A549 (cell line): ENCODE results near the gene CDK11B. TPM values are rescaled to one million over a fixed set of nuclear protein-coding genes. Genes with fewer than 3 reads are reported as not detected.
"Not testable (repeated sequence)": the region's sequence is repeated elsewhere in the genome, so short reads cannot be mapped to it uniquely, and the experiment has no call there.

Experiments used
- ATAC-seq, 2 experiments: fragments of 200-7000 bp in 1 of 2; fragments of >200 bp in 1 of 2; cut with Nextera tagmentation in 1 of 2; cut with Tn5 transposase in 1 of 2; 3 replicates each; pipeline versions ENCODE4 v1.8.0 to v1.9.1; 2018 to 2020; ENCODE audit warnings: mild to moderate bottlenecking in 1 of 2, moderate library complexity in 1 of 2
- CTCF ChIA-PET: fragments of 300-600 bp; sonication (Branson Sonifier 250); formaldehyde crosslinking; extraction: SDS; loops from one replicate; lab custom pipeline; 2021; ENCODE audit warnings: antibody characterized with exemption, inconsistent platforms; lab: Yijun Ruan, JAX
- POLR2A ChIA-PET: fragments of 350-600 bp; formaldehyde crosslinking; extraction: SDS; loops from one replicate; lab custom pipeline; 2021; ENCODE audit warnings: antibody characterized with exemption, inconsistent platforms; lab: Yijun Ruan, JAX
- DNase-seq, 2 experiments: peaks; one replicate each; pipeline versions ENCODE4 v3.0.0 to v3.0.0-alpha.2; 2011 to 2016; ENCODE audit warnings: low read depth in 1 of 2, low spot score in 1 of 2
- FAIRE-seq: peaks from 2 replicates; lab custom pipeline; 2011; peaks lifted over from hg19 to GRCh38; lab: Jason Lieb, UNC
- H3K27ac ChIP-seq, 2 experiments: fragments of >200 bp; sonication (Bioruptor Twin); formaldehyde crosslinking; 3 replicates each; pipeline ENCODE4 v1.5.1; 2016 to 2017
- H3K4me1 ChIP-seq: fragments of >200 bp; sonication (Bioruptor Twin); formaldehyde crosslinking; 3 replicates; pipeline ENCODE4 v1.6.1; 2016
- H3K4me2 ChIP-seq: fragments of >200 bp; sonication (Bioruptor Twin); formaldehyde crosslinking; 3 replicates; pipeline ENCODE4 v1.6.1; 2016
- H3K4me3 ChIP-seq: fragments of >200 bp; sonication (Bioruptor Twin); formaldehyde crosslinking; 3 replicates; pipeline ENCODE4 v1.5.1; 2016
- H3K9me3 ChIP-seq: fragments of >200 bp; sonication (Bioruptor Twin); formaldehyde crosslinking; 3 replicates; pipeline ENCODE4 v1.6.1; 2016
- ATOH8 ChIP-seq: fragments of 250-450 bp; sonication (Bioruptor Pico); IDR thresholded peaks from 2 replicates; pipeline ENCODE4 v1.5.0; 2020; ENCODE audit warnings: low read depth, mild to moderate bottlenecking, moderate library complexity
- CEBPB ChIP-seq, 2 experiments: fragments of >200 bp in 1 of 2; sonication (Bioruptor Twin) in 1 of 2; formaldehyde crosslinking in 1 of 2; IDR thresholded peaks; 2 replicates each; pipeline ENCODE4 v1.6.1; 2012 to 2016
- CHD2 ChIP-seq: fragments of 150-350 bp; IDR thresholded peaks from 2 replicates; pipeline ENCODE4 v1.6.1; 2014; ENCODE audit warnings: low read length; ENCODE audit not compliant: partially characterized antibody
- EHF ChIP-seq: fragments of 250-450 bp; sonication (Bioruptor Pico); IDR thresholded peaks from 2 replicates; pipeline ENCODE4 v1.5.0; 2020; ENCODE audit warnings: mild to moderate bottlenecking
- EP300 ChIP-seq, 2 experiments: fragments of >200 bp; sonication (Bioruptor Twin); formaldehyde crosslinking; IDR thresholded peaks; 2 replicates in 1 of 2; 3 replicates in 1 of 2; pipeline ENCODE4 v1.6.1; 2016 to 2017
- FOSL2 ChIP-seq, 2 experiments: fragments of 450-650 bp in 1 of 2; fragments of >200 bp in 1 of 2; sonication (Bioruptor Twin) in 1 of 2; formaldehyde crosslinking; IDR thresholded peaks; 2 replicates each; pipeline versions ENCODE4 v1.5.0 to v1.6.1; 2016 to 2020; ENCODE audit warnings: mild to moderate bottlenecking in 1 of 2, moderate library complexity in 1 of 2
- GATA3 ChIP-seq: IDR thresholded peaks from 2 replicates; pipeline ENCODE4 v1.6.1; 2012; ENCODE audit warnings: borderline replicate concordance
- HDAC2 ChIP-seq: fragments of 200-600 bp; sonication (generic); IDR thresholded peaks from 2 replicates; pipeline ENCODE4 v1.6.1; 2016
- HOXB5 ChIP-seq: fragments of 250-450 bp; sonication (Bioruptor Pico); IDR thresholded peaks from 2 replicates; pipeline ENCODE4 v1.5.0; 2020; ENCODE audit warnings: mild to moderate bottlenecking, moderate library complexity
- JUNB ChIP-seq: fragments of >200 bp; sonication (Bioruptor Twin); formaldehyde crosslinking; IDR thresholded peaks from 2 replicates; pipeline ENCODE4 v1.6.1; 2016
- KDM1A ChIP-seq: fragments of 200-600 bp; sonication (generic); IDR thresholded peaks from 2 replicates; pipeline ENCODE4 v1.6.1; 2016; ENCODE audit warnings: low read depth, mild to moderate bottlenecking
- KDM5A ChIP-seq: fragments of 200-600 bp; sonication (generic); IDR thresholded peaks from 2 replicates; pipeline ENCODE4 v1.6.1; 2016; ENCODE audit warnings: antibody characterized with exemption, mild to moderate bottlenecking
- MAFK ChIP-seq: fragments of 450-650 bp; IDR thresholded peaks from 2 replicates; pipeline ENCODE4 v1.6.1; 2014; ENCODE audit not compliant: partially characterized antibody
- MAZ ChIP-seq: fragments of 150-350 bp; IDR thresholded peaks from 2 replicates; pipeline ENCODE4 v1.6.1; 2014; ENCODE audit warnings: antibody characterized with exemption, low read depth, low read length, borderline replicate concordance
- NPAS2 ChIP-seq: fragments of 250-450 bp; sonication (Bioruptor Pico); IDR thresholded peaks from 2 replicates; pipeline ENCODE4 v1.8.0; 2022; ENCODE audit warnings: mild to moderate bottlenecking, moderate library complexity, borderline replicate concordance
- RAD21 ChIP-seq, 2 experiments: fragments of >200 bp in 1 of 2; sonication (Bioruptor Twin) in 1 of 2; formaldehyde crosslinking in 1 of 2; IDR thresholded peaks in 1 of 2; conservative IDR thresholded peaks in 1 of 2; 2 replicates in 1 of 2; 3 replicates in 1 of 2; pipeline ENCODE4 v1.6.1; 2012 to 2018; ENCODE audit warnings: inconsistent platforms in 1 of 2
- RCOR1 ChIP-seq: fragments of 150-350 bp; IDR thresholded peaks from 2 replicates; pipeline ENCODE4 v1.6.1; 2014; ENCODE audit warnings: antibody characterized with exemption, low read length, low read depth
- RNF2 ChIP-seq: fragments of 200-600 bp; sonication (generic); IDR thresholded peaks from 2 replicates; pipeline ENCODE4 v1.6.1; 2016; ENCODE audit warnings: low read depth, mild to moderate bottlenecking, antibody characterized with exemption, moderate library complexity, borderline replicate concordance
- SREBF2 ChIP-seq: fragments of 450-650 bp; IDR thresholded peaks from 2 replicates; pipeline ENCODE4 v1.6.1; 2014; ENCODE audit warnings: mild to moderate bottlenecking, moderate library complexity
- WGBS: methylation state at CpG from one replicate; pipeline ENCODE4 v1.1.6; 2017; ENCODE audit errors: missing lambda C conversion rate; 5-methylcytosine and 5-hydroxymethylcytosine counted together
- polyA plus RNA-seq, 4 experiments: library from polyadenylated mRNA; depleted of rRNA in 3 of 4; stranded (reverse); fragments of >200 nt; fragmentation: RNase III in 1 of 4; extraction: RNeasy Plus Mini Kit Qiagen cat#74134 plus additional on column Dnase treatment in 1 of 4; gene quantifications; 2 replicates in 3 of 4; 3 replicates in 1 of 4; pipeline ENCODE4 v1.2.3, GENCODE V29; 2011 to 2017
- TF ChIP-seq, protein P1 (sequence below): IDR thresholded peaks from 2 replicates; pipeline ENCODE4 v1.6.1; 2012
- TF ChIP-seq, protein P2 (sequence below): fragments of >200 bp; sonication (Bioruptor Twin); formaldehyde crosslinking; IDR thresholded peaks from 3 replicates; pipeline ENCODE4 v1.6.1; 2016
- TF ChIP-seq, protein P3 (sequence below): fragments of 450-650 bp; IDR thresholded peaks from 2 replicates; pipeline ENCODE4 v1.6.1; 2014; ENCODE audit warnings: antibody characterized with exemption

The CDK11B gene
- polyA plus RNA-seq, 2 of the 4 experiments (the other 2 are of a cell fraction): 7.6 to 33.8 TPM

DNA sequence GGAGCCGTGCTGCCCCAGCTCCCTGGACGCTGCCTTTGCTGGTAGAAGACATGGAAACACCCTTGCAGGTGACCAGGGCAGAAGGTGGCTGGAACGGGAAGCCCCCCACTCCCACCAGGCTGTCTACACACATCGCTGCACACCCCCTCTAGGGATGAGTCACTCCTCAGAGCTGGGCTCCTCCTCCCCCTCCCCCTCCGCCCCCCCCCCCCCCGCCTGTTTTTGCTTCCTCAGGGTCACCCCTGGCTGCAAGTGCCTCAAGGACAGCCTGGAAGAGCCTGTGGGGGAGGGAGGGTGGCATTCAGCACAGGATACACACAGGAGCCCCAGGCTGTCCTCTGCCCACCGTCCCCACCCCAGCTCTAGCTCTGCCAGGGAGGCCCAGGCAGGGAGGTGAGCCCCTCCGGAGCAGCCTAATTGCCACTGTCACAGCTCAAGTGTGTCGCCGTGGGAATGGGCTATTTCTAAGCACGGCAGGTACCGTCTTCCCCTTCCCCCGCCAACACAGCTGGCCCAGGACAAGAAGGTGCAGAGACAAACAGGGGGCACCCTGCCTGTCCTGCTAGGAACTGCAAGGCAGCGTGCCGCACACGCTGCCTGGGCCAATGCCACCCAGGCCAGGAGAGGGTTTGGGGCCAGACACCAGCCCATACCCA lies 61.4 kb downstream of the CDK11B start:
- Histone ChIP-seq H3K9me3 (no peaks in the 10 kb centered on the region), H3K4me2 (peak overlapping the region; percentile 58), H3K4me1 (peaks cover 11% of the 10 kb centered on the region), H3K27ac (0 out of 6 replicates have a peak overlapping the region, but pooled peaks of 1 of the 2 experiments have one; percentile 49), H3K4me3 (no peak overlapping the region)
- DNase-seq: peak; percentile 61 to 73
- ChIA-PET CTCF (interaction anchor here (0.9 to 1.6 kb wide), 6 partner anchors 9 to 27 kb away, joined by 3 to 9 read pairs (median 4); partner anchors contain the start of gene MIB2), POLR2A (interaction anchor here (0.5 to 1.0 kb wide), 4 partner anchors 12 to 32 kb away, joined by 3 to 6 read pairs (median 4); no protein-coding TSS in a partner anchor)
- no peak for TF ChIP-seq MAZ
- 0 out of 5 replicates have a peak, but pooled peaks of 1 of the 2 experiments have one; percentile 4 for TF ChIP-seq RAD21 (conservative IDR thresholded peaks at IDR 0.05 in 1 of 2, IDR thresholded peaks at IDR 0.05 in 1 of 2)
- TF ChIP-seq, protein P1, sequence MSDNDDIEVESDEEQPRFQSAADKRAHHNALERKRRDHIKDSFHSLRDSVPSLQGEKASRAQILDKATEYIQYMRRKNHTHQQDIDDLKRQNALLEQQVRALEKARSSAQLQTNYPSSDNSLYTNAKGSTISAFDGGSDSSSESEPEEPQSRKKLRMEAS: peak; percentile 50; the same call in 1 of the 2 replicates
- 11% methylated on average over 3 of the region's 16 CpGs for WGBS
- no peak for FAIRE-seq
- peak; percentile 73 to 86 for ATAC-seq

DNA sequence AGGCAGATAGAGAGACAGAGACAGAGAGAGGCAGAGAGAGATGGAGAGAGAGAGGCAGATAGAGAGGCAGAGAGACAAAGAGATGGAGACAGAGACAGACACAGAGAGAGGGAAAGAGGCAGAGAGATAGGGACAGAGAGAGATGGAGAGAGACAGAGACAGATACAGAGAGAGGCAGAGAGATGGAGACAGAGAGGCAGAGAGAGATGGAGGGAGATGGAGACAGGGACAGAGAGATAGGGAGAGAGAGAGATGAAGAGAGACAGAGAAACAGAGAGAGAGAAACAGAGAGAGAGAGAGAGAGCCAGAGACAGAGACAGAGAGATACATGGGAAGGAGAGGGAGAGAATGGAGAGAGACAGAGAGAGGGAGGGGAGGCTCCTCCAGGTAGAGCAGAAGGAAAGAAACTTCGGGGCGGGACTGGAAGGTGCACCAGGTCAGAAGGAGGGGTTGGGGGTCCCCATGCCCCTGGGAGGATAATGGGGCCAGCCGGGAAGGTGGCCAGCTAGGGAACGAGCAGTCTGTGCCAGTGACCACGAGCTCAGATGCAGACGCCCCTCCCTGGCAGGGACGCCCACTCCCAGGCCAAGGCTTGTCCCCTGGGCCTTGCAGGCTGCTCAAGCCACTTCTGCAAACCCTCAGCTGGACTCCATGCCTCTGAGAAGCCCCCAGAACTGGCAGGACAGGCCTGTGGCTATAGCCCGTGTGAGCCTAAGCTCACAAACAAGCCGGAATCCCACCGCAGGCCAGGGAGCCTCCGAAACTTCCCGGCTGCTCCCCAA lies 62.1 kb downstream of the CDK11B start:
- DNase-seq (no peak), FAIRE-seq (no peak), ATAC-seq (peak in 1 of 2 experiments; percentile 32; a peak in 3 of 6 replicates)
- Histone ChIP-seq H3K27ac (no peak overlapping the region), H3K4me1 (peaks cover 11% of the 10 kb centered on the region), H3K4me3 (no peak overlapping the region), H3K9me3 (no peaks in the 10 kb centered on the region), H3K4me2 (no peak overlapping the region)
- ChIA-PET POLR2A (interaction anchor here (0.5 to 1.0 kb wide), 4 partner anchors 12 to 31 kb away, joined by 3 to 6 read pairs (median 4); no protein-coding TSS in a partner anchor), CTCF (interaction anchor here (0.9 to 1.6 kb wide), 5 partner anchors 8 to 18 kb away, joined by 3 to 9 read pairs (median 4); partner anchors contain the start of gene MIB2)
- WGBS: 48% methylated on average over 7 of the region's 12 CpGs
- TF ChIP-seq FOSL2 (IDR thresholded peaks at IDR 0.05) (no peak), FOSL2 (CRISPR knock-in tag; IDR thresholded peaks at IDR 0.05) (no peak), MAFK (no peak), RCOR1 (no peak), NPAS2 (CRISPR knock-in tag) (no peak), JUNB (no peak)

DNA sequence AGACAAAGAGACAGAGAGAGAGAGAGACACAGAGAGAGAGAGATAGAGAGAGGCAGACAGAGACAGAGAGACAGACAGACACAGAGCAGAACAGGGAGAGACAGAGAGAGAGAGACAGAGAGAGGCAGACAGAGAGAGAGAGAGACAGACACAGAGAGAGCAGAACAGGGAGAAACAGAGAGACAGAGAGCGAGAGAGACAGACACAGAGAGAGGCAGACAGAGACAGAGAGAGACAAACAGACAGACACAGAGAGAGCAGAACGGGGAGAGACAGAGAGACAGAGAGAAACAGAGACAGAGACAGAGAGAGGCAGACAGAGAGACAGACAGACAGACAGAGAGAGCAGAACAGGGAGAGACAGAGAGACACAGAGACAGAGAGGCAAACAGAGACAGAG lies 63.5 kb downstream of the CDK11B start:
- H3K9me3 ChIP-seq, POLR2A ChIA-PET, DNase-seq, CTCF ChIA-PET, ATAC-seq, FAIRE-seq, H3K4me2 ChIP-seq, H3K27ac ChIP-seq, H3K4me3 ChIP-seq: not testable (repeated sequence)
- peaks cover 11% of the 10 kb centered on the region for H3K4me1 ChIP-seq
- 39% methylated on average over 2 of the region's 2 CpGs for WGBS

DNA sequence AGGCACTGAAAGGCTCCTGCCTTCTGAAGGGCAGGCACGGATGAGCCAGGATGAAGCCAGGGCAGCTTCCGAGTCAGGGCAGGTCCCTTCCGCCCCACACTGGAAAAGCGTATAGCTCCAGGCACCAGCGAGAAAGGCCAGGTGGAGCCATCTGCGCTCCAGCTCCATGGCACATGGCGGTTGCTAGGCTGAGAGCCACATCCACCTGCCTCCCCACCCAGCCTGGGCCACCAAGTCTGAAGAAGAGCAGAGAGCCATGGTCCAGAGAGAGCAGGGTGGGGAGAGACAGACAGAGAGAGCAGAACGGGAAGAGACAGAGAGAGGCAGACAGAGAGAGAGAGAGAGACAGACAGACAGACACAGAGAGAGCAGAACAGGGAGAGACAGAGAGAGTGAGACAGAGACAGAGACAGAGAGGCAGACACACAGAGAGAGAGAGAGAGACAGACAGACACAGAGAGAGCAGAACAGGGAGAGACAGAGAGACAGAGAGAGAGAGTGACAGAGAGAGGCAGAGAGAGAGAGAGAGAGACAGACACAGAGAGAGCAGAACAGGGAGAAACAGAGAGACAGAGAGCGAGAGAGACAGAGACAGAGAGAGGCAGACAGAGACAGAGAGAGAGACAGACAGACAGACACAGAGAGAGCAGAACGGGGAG lies 64.1 kb downstream of the CDK11B start:
- POLR2A ChIA-PET: no interaction called here
- FAIRE-seq (no peak), ATAC-seq (peak; percentile 29 to 32), DNase-seq (no peak)
- no peaks in the 10 kb centered on the region for H3K9me3 ChIP-seq
- H3K4me3 ChIP-seq: no peak overlapping the region
- CTCF ChIA-PET: no interaction called here
- WGBS: 76% methylated on average over 7 of the region's 10 CpGs
- no peak overlapping the region for H3K27ac ChIP-seq
- H3K4me1 ChIP-seq: peaks cover 11% of the 10 kb centered on the region
- no peak overlapping the region for H3K4me2 ChIP-seq
- TF ChIP-seq RAD21 (conservative IDR thresholded peaks at IDR 0.05 in 1 of 2, IDR thresholded peaks at IDR 0.05 in 1 of 2): no peak
- TF ChIP-seq CEBPB (IDR thresholded peaks at IDR 0.05): no peak
- no peak for TF ChIP-seq GATA3
- TF ChIP-seq RNF2: no peak
- no peak for TF ChIP-seq EP300 (IDR thresholded peaks at IDR 0.05)
- TF ChIP-seq CHD2: no peak
- TF ChIP-seq HDAC2: no peak
- TF ChIP-seq, protein P2, sequence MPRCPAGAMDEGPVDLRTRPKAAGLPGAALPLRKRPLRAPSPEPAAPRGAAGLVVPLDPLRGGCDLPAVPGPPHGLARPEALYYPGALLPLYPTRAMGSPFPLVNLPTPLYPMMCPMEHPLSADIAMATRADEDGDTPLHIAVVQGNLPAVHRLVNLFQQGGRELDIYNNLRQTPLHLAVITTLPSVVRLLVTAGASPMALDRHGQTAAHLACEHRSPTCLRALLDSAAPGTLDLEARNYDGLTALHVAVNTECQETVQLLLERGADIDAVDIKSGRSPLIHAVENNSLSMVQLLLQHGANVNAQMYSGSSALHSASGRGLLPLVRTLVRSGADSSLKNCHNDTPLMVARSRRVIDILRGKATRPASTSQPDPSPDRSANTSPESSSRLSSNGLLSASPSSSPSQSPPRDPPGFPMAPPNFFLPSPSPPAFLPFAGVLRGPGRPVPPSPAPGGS: no peak
- no peak for TF ChIP-seq HOXB5 (CRISPR knock-in tag)
- no peak for TF ChIP-seq ATOH8
- TF ChIP-seq, protein P3, sequence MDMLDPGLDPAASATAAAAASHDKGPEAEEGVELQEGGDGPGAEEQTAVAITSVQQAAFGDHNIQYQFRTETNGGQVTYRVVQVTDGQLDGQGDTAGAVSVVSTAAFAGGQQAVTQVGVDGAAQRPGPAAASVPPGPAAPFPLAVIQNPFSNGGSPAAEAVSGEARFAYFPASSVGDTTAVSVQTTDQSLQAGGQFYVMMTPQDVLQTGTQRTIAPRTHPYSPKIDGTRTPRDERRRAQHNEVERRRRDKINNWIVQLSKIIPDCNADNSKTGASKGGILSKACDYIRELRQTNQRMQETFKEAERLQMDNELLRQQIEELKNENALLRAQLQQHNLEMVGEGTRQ: no peak
- no peak for TF ChIP-seq SREBF2
- no peak for TF ChIP-seq KDM1A
- no peak for TF ChIP-seq NPAS2 (CRISPR knock-in tag)
- TF ChIP-seq, protein P1: no peak
- TF ChIP-seq EHF (CRISPR knock-in tag): no peak
- TF ChIP-seq MAZ: no peak
- TF ChIP-seq KDM5A: no peak
